PC-3 (cell line): ENCODE measurements around the gene IQCK. TPM values are rescaled to one million over a fixed set of nuclear protein-coding genes. Genes with fewer than 3 reads are reported as not detected.

Experiments used
- ATAC-seq: fragments of 200-7000 bp; cut with Tn5 transposase; 2 replicates; pipeline ENCODE4 v1.9.1; 2020; ENCODE audit warnings: mild to moderate bottlenecking, moderate library complexity
- BruUV-seq: library from RNA; stranded (reverse); fragments of 400-500 nt; replicated peaks from 2 replicates; lab custom pipeline; 2021; lab: Mats Ljungman, UMichigan
- CTCF ChIA-PET: fragments of 300-600 bp; sonication (Branson Sonifier 250); formaldehyde crosslinking; loops from one replicate; lab custom pipeline; 2022; ENCODE audit warnings: antibody characterized with exemption; lab: Charles Lee
- POLR2A ChIA-PET: fragments of 300-600 bp; sonication (Branson Sonifier 250); formaldehyde crosslinking; loops from one replicate; lab custom pipeline; 2022; ENCODE audit warnings: antibody characterized with exemption; ENCODE audit not compliant: unreplicated experiment; lab: Charles Lee
- DNase-seq: peaks from one replicate; pipeline ENCODE4 v3.0.0-alpha.2; 2015
- H2AFZ ChIP-seq: fragments of 300-600 bp; sonication (generic); 2 replicates; pipeline ENCODE4 v1.6.0; 2016; ENCODE audit warnings: antibody characterized with exemption, low read length
- H3F3A ChIP-seq: fragments of 300-600 bp; sonication (generic); one replicate; pipeline ENCODE4 v1.6.0; 2017; ENCODE audit warnings: antibody characterized with exemption, low read length, control low read depth, mild to moderate bottlenecking; ENCODE audit not compliant: unreplicated experiment
- H3K27ac ChIP-seq: fragments of 300-600 bp; sonication (generic); 2 replicates; pipeline ENCODE4 v1.5.1; 2016; ENCODE audit warnings: mild to moderate bottlenecking, low read length
- H3K27me3 ChIP-seq: fragments of 300-600 bp; sonication (generic); 2 replicates; pipeline ENCODE4 v1.6.1; 2016; ENCODE audit warnings: low read length, mixed read lengths
- H3K36me3 ChIP-seq: fragments of 300-600 bp; sonication (generic); 2 replicates; pipeline ENCODE4 v1.6.1; 2016; ENCODE audit warnings: low read depth, mixed run types, low read length, mixed read lengths
- H3K4me1 ChIP-seq: fragments of 300-600 bp; sonication (generic); 2 replicates; pipeline ENCODE4 v1.5.1; 2016; ENCODE audit warnings: low read length; ENCODE audit not compliant: insufficient read depth
- H3K4me2 ChIP-seq: fragments of 300-600 bp; sonication (generic); 2 replicates; pipeline ENCODE4 v1.6.0; 2016; ENCODE audit warnings: low read length
- H3K4me3 ChIP-seq: fragments of 300-600 bp; sonication (generic); 2 replicates; pipeline ENCODE4 v1.5.1; 2016; ENCODE audit warnings: mild to moderate bottlenecking, low read length, mixed read lengths
- H3K79me2 ChIP-seq: fragments of 300-600 bp; sonication (generic); 2 replicates; pipeline ENCODE4 v1.6.1; 2017; ENCODE audit warnings: low read length, mixed read lengths
- H3K9ac ChIP-seq: fragments of 300-600 bp; sonication (generic); 2 replicates; pipeline ENCODE4 v1.6.0; 2016; ENCODE audit warnings: mild to moderate bottlenecking, low read length
- H3K9me2 ChIP-seq: fragments of 300-600 bp; sonication (generic); replicated peaks from 2 replicates; pipeline ENCODE4 v1.6.1; 2016; ENCODE audit warnings: mixed run types, low read length, mixed read lengths
- H3K9me3 ChIP-seq: fragments of 300-600 bp; sonication (generic); 2 replicates; pipeline ENCODE4 v1.6.1; 2016; ENCODE audit warnings: low read length, mixed read lengths
- H4K20me1 ChIP-seq: fragments of 300-600 bp; sonication (generic); 2 replicates; pipeline ENCODE4 v1.6.1; 2016; ENCODE audit warnings: low read length, mixed read lengths
- EZH2 ChIP-seq: fragments of 300-600 bp; sonication (generic); IDR thresholded peaks from one replicate; pipeline ENCODE4 v1.6.1; 2017; ENCODE audit warnings: antibody characterized with exemption, mild to moderate bottlenecking, low read length; ENCODE audit not compliant: unreplicated experiment
- EZH2phosphoT487 ChIP-seq: fragments of 300-600 bp; sonication (generic); IDR thresholded peaks from 2 replicates; pipeline ENCODE4 v1.6.1; 2018; ENCODE audit warnings: mild to moderate bottlenecking, antibody characterized with exemption, low read length, borderline replicate concordance
- intact Hi-C: fragments of 100-400 bp; cut with micrococcal nuclease; formaldehyde crosslinking; loops from 2 replicates; pipeline ENCODE4 v1.9.0; 2023
- total RNA-seq: library from RNA; depleted of rRNA; stranded (reverse); fragments of >200 nt; gene quantifications from 2 replicates; pipeline ENCODE4 v1.2.3, GENCODE V29; 2014
- TF ChIP-seq, protein P1 (sequence below): fragments of 300-600 bp; sonication (generic); conservative IDR thresholded peaks from 2 replicates; pipeline ENCODE4 v1.5.1; 2017; ENCODE audit warnings: antibody characterized with exemption, low read depth, mild to moderate bottlenecking, low read length

Gene IQCK
- total RNA-seq, 1 experiment from 2014 or later, result 8.9 TPM

DNA sequence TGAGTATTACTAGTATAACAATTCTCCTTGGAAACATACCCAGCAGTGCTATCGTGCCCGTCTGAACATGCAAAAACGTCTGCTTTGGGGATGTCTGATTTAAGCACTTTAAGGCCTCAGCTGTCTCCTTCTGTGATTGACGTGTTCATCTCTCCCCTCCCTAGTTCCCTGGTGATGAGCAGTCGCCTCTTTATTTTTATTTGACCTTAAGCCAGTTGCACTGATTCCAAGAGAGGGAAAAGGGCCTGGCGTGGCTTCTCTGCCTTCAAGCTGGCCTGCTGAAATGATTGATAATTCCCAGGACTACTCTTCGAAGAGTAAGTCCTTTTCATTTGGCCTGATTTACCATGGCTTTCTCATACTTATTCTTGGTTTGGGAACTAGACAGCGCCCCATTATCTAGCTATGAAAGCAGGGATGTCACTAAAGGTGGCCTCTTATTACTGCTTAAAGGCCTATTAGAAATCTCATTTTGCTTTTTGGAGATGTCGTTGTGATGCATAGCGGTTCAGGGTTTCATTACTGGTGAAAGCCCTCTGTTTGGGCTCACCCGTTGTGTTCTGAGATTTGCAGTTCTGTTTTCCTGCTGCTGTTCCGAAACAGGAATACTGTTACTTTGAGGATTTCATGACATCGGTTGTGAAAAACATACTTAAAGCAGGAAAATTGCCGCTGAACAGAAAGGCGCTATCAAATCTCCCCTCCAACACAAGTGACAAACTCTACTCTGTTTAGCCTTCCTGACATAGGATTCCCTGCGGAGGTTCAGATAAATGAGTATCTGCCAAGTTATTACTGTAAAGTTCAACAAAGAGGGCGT is 65.5 kb downstream of the IQCK start:
- POLR2A ChIA-PET, result no interaction called here
- TF ChIP-seq EZH2phosphoT487, result no peak
- no peak for TF ChIP-seq EZH2
- TF ChIP-seq, protein P1, sequence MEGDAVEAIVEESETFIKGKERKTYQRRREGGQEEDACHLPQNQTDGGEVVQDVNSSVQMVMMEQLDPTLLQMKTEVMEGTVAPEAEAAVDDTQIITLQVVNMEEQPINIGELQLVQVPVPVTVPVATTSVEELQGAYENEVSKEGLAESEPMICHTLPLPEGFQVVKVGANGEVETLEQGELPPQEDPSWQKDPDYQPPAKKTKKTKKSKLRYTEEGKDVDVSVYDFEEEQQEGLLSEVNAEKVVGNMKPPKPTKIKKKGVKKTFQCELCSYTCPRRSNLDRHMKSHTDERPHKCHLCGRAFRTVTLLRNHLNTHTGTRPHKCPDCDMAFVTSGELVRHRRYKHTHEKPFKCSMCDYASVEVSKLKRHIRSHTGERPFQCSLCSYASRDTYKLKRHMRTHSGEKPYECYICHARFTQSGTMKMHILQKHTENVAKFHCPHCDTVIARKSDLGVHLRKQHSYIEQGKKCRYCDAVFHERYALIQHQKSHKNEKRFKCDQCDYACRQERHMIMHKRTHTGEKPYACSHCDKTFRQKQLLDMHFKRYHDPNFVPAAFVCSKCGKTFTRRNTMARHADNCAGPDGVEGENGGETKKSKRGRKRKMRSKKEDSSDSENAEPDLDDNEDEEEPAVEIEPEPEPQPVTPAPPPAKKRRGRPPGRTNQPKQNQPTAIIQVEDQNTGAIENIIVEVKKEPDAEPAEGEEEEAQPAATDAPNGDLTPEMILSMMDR, result no peak
- CTCF ChIA-PET, result no interaction called here

GRCh38 chr16:19784183-19784736 is 66.2 kb downstream of the IQCK start:
- CTCF ChIA-PET, result no interaction called here
- no TSS peak for BruUV-seq

More for the DNA sequence above, 65.5 kb downstream of the IQCK start:
- Histone ChIP-seq H3K9ac (no peak overlapping the region), H2AFZ (no peak overlapping the region), H3K27me3 (no peaks in the 10 kb centered on the region), H4K20me1 (no peaks in the 10 kb centered on the region), H3K4me1 (no peaks in the 10 kb centered on the region), H3K9me3 (no peaks in the 10 kb centered on the region), H3K4me3 (no peak overlapping the region), H3K9me2 (no peaks in the 10 kb centered on the region), H3F3A (no peaks in the 10 kb centered on the region), H3K36me3 (no peaks in the 10 kb centered on the region), H3K79me2 (no peaks in the 10 kb centered on the region), H3K27ac (no peak overlapping the region), H3K4me2 (no peak overlapping the region)
- DNase-seq (no peak), ATAC-seq (no peak)
- intact Hi-C loops, result no loop called here
- BruUV-seq, result no TSS peak

More at GRCh38 chr16:19784183-19784736, 66.2 kb downstream of the IQCK start:
- Histone ChIP-seq H3F3A (no peaks in the 10 kb centered on the region), H3K4me2 (no peak overlapping the region), H3K79me2 (no peaks in the 10 kb centered on the region), H4K20me1 (no peaks in the 10 kb centered on the region), H3K9ac (no peak overlapping the region), H3K9me2 (no peaks in the 10 kb centered on the region), H3K27ac (no peak overlapping the region), H2AFZ (no peak overlapping the region), H3K9me3 (no peaks in the 10 kb centered on the region), H3K4me1 (no peaks in the 10 kb centered on the region), H3K4me3 (no peak overlapping the region), H3K27me3 (no peaks in the 10 kb centered on the region), H3K36me3 (no peaks in the 10 kb centered on the region)
- DNase-seq (no peak), ATAC-seq (no peak)
- intact Hi-C loops, result no loop called here
- TF ChIP-seq, protein P1, result no peak
- no peak for TF ChIP-seq EZH2phosphoT487
- TF ChIP-seq EZH2, result no peak
- POLR2A ChIA-PET, result no interaction called here
